ENCODE data around the gene LRRC14B. TPM values are rescaled to one million over a fixed set of nuclear protein-coding genes. Genes with fewer than 3 reads are reported as not detected.
A peak's percentile ranks its signal among the peaks of the same experiment; 100 is the strongest.

LRRC14B gene
- total RNA-seq, 1 experiment from 2014 or later = not detected

DNA sequence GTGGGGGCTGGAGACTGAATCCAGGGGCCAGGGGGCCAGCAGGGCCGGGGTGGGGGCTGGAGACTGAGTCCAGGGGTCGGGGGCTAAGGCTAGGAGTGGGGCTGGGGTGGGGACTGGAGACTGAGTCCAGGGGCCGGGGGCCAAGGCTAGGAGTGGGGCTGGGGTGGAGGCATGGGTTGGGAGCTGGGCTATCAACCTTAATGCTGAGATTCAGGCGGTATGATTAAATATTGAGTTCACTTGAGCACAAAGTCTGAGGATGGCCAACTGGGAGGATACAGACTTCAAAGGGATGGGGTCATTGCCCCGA, 17.0 kb upstream of the LRRC14B start:
- DNase-seq (ENCODE audit: low spot score) = no peak

DNA sequence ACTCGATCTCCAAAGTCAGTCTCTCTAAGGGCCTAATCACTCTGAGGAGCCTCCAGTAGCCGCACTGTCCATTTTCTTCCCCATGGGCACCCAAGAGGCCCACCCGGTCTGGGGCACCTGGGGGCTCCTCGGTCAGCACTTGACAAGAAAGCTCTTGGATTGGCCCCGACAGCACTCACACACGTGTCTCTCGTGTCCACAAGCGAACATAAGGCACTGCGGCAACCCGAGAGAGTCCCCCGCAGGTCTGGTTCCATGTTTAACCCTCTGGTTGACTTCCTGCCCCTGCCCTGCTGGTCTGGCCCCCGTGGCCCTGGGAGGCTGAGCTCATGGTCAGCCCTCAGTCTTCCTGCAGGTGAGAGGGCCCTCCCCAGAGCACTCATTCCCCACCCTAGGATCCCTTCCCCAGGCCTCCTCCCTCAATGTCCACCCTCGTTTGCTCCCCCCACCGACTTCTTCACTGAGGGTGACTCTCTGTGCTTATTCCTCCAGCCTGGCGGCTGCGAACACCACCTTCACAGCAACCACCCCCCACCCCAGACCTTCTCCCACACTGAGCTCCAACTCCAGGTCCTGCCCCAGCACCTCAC, 16.3 kb upstream of the LRRC14B start:
- no peak for DNase-seq (ENCODE audit: low spot score)

DNA sequence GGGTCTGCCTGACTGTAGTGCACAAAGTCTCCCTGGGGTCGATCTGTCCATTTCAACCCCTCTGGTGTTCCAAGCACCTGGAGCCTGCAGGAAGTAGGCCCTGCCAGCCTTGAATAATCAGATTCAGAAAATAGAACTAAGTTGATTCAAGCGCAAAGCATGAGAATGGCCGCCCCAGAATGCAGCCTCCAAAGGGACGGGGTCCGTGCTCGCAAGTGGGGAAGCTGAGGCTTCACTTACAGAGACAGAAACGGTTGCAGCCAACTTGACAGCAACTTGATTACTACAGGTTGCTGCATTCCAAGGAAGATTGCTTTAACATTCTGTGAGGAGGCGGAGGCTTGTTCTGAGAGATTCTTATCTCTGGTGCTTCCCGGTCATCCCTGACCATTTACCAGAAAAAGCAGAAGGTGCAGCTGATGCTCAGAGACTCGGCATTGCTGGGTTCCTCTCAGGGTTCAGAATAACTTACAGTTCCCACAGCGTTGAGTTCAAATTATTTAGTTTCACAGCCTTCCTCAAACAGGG, 14.9 kb upstream of the LRRC14B start:
- no peak for DNase-seq (ENCODE audit: low spot score)

DNA sequence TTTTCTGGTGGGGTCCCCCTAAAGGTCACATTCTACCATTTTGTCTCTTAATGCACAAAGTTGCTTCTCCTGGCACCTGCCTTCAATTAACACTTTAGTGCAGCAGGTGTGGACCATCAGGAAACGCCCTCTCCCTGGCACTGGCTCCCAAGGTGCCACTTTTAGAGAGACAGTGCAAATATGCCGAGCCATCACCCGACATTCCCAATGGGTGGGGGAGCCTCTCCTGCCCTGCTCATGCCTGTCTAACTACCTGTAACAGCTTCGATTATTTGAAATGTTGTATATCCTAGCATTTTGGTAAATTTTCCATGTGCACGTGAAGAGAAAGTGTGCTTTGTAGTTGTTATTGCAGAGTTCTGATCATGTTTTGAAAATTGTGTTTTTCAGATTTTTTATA, 13.2 kb upstream of the LRRC14B start:
- no peak for DNase-seq (ENCODE audit: low spot score)

DNA sequence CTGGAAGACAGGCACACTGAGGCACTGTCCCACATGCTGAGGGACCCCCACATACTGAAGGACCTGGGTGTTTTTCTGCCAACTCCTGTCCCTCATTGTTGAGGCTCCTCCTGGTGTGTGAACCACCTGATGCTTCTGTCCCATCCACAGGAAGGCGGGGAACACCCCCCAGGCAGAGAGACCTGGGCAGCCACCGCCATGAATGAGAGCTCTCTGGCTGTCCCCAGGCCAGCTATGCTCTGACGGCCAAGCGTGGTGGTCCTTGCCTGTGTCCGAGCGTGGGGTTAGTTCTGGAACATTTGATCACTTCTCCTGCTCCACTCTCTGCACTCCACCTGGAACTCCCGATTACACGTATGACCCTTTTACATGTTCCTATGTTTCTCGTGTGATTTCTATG, 11.9 kb upstream of the LRRC14B start:
- no peak for DNase-seq (ENCODE audit: low spot score)

DNA sequence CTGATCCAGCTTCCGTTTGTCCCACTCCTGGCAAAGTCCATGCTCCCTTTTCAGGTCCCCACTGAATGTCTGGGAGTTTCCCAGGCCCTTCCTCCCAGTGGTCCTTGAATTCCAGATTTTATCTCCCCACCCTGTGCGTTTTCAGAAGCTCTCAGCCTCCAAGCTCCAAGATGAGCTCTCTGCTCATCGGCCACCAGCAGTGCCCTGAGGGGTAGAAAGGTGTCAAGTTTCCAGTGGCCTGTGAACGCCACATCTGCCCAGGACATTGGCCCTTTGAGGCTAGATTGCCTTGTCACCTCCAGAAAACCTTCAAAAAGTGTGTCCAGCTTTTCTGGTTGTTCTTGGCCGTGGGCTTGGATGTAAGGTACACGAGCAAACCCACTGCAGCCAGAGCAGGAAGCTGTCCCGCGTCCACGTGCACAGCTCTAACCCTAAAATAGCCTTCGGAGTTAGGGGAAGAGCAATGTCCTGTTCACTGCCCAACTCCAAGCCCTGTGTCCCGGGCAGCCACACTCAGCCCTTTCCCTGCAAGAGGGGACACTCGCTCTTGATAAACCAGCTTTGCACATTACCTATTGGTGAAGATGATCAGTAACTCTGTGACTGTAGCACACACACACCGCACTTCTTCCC, 10.9 kb upstream of the LRRC14B start:
- no peak for DNase-seq (ENCODE audit: low spot score)

DNA sequence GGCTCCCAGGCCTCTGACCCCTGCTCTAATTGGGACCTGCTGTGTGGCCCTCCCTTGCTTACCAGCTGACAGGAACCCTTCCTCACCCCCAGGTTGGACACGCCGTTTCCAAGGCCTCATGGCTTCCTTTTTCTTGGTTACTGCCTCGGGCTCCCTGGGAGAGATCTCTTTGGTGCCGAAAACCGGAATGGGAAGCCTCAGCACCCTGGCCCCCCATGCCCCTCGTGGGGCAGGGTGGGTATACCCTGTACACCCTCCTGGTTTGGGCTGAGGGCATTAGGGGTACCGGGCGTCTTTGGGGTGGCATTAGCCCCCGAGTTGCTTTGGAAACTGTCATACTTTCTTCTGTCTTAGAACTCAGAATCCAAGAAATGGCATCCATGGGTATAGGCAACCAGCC, 10.1 kb upstream of the LRRC14B start:
- no peak for DNase-seq (ENCODE audit: low spot score)

DNA sequence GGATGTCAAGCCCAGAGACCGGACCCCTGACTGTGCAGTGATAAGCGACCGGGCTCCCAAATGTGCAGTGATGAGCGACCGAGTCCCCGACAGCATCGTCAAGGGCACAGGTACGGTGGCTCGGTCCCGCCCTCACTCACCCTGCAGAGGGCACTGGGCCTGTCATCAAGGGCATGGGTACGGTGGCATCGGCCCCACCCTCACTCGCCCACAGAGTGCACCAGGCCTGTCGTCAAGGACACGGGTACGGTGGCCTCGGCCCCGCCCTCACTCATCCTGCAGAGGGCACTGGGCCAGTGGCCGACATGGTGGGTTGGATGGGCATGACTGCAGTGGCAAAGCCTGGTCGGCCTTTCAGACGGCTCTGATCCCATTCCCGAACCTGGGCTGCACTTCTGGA, 9.7 kb upstream of the LRRC14B start:
- DNase-seq (ENCODE audit: low spot score) = no peak

DNA sequence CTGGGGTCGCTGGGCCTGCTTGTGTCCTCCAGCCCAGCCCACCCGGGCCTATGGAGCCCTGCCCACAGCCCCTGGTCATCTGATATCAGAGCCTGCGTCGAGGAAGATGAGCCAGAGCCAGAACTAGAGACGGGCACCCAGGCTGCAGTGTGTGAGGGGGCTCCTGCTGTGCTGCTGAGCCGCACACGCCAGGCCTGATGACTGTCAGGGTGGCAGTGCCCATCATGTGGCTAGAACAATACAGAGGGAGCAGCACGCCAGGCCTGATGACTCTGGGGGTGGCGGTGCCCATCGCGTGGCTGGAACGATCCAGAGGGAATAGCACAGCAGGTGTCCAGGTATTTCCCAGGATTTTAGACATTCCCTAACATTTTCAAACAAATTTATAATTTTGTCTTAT, 9.2 kb upstream of the LRRC14B start:
- no peak for DNase-seq (ENCODE audit: low spot score)

DNA sequence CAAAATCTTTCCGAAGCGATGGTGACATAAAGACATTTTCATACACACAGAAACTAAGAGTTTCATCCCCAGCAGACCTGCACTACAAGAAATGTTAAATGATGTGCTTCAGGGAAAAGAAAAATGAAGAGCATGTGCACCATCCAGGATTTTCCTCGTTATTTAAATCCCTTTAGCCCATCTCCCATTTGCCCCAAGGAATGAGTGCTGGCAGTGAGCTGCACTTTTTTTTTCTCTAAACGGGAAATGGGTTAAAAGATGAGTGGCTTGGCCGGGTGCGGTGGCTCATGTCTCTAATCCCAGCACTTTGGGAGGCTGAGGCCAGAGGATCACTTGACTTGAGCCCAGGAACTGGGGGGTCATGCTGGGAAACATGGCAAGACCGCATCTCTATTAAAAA, 6.8 kb upstream of the LRRC14B start:
- no peak for DNase-seq (ENCODE audit: low spot score)

DNA sequence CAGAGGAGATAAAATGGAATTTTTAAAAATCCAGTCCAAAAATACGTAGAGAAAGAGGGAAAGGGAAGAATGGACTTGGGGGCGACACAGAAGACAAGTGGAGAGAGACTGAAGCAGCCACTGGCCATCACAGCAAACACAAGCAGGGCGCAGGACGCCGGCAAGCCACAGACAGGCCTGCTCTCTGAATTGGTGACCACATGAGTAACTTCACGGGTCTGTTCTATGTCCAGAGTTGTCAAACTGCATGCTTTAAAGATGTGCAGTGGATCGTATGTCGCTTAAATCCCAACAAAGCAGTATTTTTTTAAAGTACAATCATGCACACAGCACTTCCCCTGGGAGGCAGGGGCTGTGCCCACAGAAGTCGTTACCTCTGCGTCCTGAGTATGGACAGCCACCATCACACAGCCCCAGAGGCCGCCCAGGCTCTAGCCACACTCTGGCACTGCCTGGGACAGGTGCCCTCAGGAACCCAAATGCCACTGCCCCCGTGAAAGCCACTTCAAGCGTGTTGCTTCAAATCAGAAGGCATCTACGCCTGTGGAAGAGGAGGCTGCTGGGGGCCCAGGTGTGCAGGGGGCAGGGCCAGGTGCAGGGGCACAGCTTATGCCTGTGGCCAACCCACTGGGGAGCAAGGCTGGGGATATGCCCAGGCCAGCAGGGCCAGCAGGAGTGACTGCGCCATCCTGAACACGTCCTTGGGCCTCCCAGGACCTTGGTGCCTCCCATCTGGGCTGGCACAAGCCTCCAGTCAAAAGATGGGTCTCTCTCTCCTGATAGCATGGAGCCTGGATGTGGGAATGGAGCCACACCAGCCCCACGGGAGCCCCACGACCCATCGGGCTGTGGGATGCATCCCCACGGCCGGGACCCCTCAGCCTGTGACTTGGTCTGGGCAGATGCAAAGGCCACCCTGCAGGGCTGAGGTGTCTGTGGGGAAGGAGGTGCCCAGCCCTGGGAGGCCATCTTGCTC, 5.9 kb upstream of the LRRC14B start:
- no peak for DNase-seq (ENCODE audit: low spot score)

DNA sequence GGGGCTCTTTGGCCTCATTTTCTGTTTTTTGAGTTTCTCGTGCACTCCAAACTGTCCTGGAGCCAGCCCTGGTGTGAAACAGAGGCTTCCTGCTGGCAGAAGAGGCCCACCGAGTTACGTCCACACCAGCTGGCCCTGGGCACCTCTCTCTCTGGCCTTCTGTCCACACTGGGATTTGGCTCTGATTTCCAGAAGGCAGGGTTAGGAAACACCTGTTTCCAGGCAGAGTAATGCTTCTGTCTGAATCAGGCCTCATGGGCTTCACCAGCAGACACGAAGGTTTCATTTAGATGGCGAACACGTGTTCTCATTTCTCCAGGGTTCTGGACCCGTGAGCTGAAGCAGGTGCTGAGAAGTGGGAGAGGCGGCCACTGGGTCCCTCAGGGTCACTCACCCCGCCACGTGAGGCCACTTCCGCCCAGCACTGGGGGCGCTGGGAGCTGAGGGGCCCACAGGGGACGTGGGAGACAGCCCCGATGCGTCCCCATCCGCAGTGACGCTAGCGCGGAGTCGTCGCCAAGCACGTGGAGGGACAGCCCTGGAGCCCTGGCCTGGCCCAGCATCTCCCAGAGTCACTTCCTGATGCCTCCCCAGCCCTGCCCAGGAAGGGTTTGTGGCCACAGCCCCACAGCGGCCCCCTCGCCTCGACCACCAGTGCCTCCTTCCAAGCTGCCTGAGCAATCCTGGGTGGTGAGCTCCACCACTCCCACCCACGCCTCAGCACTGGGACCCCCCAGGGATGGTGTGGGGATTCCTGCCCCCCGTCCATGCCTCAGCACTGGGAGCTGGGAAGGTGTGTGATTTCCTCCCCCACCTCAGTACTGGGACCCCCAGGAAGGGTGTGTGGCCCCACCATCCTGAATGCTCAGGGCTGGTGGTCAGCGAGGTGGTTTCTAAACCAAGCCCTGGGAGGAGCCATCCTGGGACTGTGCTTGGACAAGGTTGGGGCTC, 4.9 kb upstream of the LRRC14B start:
- no peak for DNase-seq (ENCODE audit: low spot score)

DNA sequence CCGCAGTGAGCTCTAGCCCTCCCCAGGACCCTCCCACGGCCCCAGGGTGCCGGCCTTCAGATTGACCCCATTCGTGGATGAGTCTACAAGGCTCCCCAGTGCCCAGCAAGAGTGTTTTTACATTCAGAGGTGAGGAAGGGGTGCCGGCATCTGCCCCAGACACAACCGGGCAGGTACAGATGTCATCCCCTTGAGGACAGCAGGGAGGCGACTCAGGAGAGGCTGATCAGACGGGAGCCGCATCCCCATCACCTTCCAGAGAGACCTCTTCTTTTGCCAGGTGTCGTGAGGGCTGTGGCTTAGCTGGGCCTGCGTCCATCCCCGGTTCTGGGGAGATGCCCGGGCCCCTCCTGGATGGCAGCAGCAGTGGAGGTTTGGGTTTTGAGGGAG, 4.3 kb upstream of the LRRC14B start:
- DNase-seq (ENCODE audit: low spot score) = no peak

DNA sequence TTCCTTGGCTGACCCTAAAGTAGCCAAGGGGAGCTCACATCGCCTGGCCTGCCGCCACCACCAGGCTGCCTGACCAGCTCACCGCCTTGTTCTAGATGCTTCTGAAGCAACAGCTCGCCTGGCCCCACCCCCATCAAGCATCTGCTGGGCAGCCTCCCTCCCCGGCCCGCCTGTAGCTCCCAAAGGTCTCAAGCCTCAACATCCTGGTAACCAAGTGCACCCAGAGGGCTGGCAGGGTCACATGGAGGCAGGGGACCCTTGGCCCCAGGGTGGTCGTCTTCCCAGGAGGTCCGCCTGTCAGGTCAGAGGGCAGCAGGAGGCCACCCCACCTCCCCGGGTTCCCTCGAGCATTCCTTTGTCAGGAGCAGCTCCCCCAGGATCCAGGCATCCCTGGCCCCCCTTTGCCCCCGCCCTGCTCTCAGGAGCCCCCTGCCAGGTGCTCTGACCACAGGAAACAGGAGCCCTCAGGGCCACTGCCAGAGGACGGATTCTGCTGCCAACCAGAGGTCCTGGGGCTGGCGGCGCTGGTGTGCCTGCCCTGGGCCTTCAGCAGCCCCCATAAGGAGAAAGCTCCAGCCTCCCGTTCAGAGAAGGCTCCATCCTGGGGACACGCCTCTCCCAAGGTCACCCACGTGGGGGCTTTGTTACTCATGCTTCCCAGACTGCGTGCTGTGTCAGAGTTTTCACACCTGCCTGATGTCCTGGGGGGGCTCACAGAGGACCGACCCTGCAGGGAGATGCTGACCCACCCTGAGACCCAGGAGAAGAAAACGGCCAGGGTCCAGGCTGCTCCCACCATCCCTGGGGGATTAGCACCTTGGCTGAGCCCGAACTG, 3.5 kb upstream of the LRRC14B start:
- DNase-seq (ENCODE audit: low spot score) = no peak

DNA sequence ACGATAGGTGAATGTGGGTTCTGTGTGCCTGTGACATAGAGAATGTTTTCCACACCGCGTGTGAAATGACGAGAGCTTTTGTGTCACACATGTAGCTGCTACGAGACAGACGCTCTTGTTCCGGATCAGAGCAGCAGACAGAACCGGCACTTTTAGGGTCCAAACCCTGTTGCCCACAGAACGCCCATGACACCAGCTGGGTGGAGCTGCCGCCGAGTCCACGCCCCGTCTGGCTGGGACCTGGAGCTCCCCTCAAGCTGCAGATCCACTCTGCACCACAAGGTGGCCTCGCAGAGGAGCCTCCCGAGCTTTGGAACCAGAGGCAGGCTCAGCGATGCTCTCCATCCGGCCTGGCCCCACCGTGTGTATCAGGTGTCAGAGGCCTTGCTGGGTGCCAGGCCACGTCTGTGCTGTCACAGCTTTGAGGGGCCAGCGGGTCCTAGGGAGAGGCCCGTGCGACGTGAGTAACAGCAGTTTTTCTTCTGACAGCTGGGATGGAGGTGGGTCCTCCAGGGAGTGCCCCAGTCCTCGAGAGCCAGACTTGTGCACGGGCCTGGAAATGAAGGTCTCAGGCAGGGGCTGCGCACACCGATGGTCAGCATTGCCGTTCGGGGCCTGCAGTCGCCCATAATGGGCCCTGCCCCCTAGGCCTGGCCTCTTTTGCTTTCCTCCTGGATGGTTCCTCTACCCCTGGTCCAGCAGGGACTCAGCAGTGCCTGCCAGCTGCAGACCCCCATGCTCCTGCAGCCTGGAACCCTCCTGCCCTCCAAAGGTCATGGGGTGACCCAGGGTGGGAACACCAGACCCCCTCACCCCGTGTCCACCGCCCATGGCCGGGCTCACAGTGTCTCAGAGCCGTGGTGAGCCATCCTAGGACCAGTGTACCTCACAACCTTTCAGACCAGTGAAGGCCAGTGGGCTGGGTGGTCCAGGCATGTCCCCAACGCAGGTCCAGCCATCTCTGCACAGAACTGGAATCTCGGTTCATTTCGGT, 2.5 kb upstream of the LRRC14B start:
- peak; percentile 91 for DNase-seq (ENCODE audit: low spot score)

DNA sequence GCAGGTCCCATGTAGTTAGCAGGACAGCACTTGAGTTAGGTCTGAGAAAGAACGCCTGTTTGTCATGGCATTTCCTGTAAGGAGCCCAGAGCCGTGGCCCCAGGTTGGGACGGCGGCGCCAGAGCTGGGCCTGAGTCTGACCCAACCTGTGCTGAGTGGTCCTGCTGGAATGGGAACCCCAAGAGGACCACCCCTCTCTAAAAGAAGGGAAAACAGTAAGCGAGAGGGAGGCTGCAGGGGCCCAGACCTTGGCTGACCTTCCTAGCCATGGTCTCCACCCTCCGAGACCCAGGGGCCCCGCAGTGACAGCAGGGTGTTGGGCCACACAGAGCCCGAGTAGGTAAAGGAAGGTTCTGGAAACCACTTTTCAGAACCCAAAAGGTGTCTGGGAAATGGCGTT, 1.8 kb upstream of the LRRC14B start:
- no peak for DNase-seq (ENCODE audit: low spot score)

DNA sequence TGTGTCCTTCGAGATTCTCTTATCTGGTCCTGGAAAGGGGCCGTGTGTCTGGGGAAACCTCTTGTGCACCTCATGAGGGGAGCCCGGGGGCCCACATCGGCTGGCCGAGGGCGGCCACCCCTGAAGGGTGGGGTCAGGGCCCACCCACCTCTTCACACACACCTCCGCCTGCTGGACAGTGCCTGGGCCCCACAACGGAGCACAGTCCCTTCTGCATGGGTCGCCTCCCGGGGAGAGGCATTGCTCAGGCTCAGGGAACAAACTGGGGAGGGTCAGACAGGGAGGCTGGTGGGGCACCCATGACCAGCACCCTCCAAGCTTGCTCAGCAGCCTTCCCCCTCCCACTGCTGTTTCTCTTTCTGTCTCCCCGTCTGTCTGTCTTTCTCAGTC, 1.3 kb upstream of the LRRC14B start:
- DNase-seq (ENCODE audit: low spot score) = no peak

DNA sequence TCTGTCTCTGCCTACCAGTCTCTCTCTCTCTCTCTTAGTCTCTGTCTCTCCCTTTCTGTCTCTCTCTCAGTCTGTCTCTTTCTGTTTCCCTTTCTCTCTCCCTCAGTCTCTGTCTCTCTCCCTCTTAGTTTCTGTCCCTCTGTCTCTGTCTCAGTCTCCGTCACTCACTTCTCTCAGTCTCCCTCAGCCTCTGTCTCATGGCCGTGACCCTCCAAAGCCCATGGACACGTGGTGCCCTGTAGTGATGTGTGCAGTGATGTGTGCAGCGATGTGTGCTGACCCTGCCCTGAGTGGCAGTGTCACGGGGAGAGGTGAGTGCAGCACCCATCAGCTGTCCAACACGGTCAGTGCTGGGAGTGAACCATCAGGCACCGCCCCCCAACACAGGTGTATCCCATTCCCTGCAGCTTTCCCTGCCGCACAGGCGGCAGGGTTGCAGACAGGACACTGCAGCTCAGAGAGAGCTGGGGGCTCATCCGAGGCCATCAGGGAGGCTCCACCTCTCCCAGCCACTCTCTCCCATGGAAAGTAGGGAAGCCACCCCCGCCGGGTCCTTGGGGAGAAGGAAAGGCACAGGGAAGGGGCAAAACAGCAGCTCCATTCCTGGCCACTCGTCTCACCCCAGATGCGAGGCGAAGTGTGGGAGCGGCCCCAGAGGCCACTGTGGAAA, 794 bp upstream of the LRRC14B start:
- DNase-seq (ENCODE audit: low spot score) = no peak
